ENCODE data around the gene CFAP65. TPM values are rescaled to one million over a fixed set of nuclear protein-coding genes. Genes with fewer than 3 reads are reported as not detected.

The CFAP65 gene
- total RNA-seq, 1 experiment from 2014 or later = 0.33 TPM

GRCh38 chr2:218959141-218959731 lies 82.1 kb downstream of the CFAP65 start, which contains the start of gene CDK5R2:
Gene CDK5R2 (plus strand): TSS chr2:218959666. CDS start chr2:218959821, 155 bp downstream.
- ATAC-seq = peak; percentile 97
- Histone ChIP-seq H3K36me3 (ENCODE audit: control insufficient read depth, insufficient read depth, low read length) (no peaks in the 10 kb centered on the region), H3K9me3 (ENCODE audit: control insufficient read depth, insufficient read depth, low read depth, low read length) (no peaks in the 10 kb centered on the region), H3K27me3 (ENCODE audit: control insufficient read depth, insufficient read depth, low read length) (no peaks in the 10 kb centered on the region; the same call in 1 of the 2 replicates), H3K4me3 (ENCODE audit: low read depth in 2 of 2, low read length in 2 of 2) (peak within 1 kb of the TSS; percentile 62 to 65), H3K4me1 (ENCODE audit: control insufficient read depth, insufficient read depth, low read length) (0 out of 2 replicates have a peak, but pooled peaks cover 4% of the 10 kb centered on the region), H3K27ac (ENCODE audit: low read length) (peak within 1 kb of the TSS; percentile 73)
- peak; percentile 46 for DNase-seq (ENCODE audit: low read depth, low spot score)
- no TSS peak for BruUV-seq (replicated peaks)
- ChIA-PET CTCF (interaction anchor here (0.5 to 1.2 kb wide), 5 partner anchors 21 to 160 kb away, joined by 3 to 8 read pairs (median 5); no protein-coding TSS in a partner anchor), POLR2A (no interaction called here)
- TF ChIP-seq CTCF (IDR thresholded peaks at IDR 0.05) = no peak
- in situ Hi-C loops (cut with HindIII; ENCODE audit: low pct_unique_long_range_greater_than_20kb, low sequenced_read_pairs) (no loop called here), intact Hi-C loops (cut with micrococcal nuclease; ENCODE audit: unreplicated experiment) (no loop called here)

GRCh38 chr2:218958276-218958675 lies 83.0 kb downstream of the CFAP65 start:
- BruUV-seq (replicated peaks) = no TSS peak
- H3K27ac ChIP-seq (ENCODE audit: low read length) = no peak overlapping the region
- in situ Hi-C loops (cut with HindIII; ENCODE audit: low pct_unique_long_range_greater_than_20kb, low sequenced_read_pairs) = no loop called here
- no peak for DNase-seq (ENCODE audit: low read depth, low spot score)
- intact Hi-C loops (cut with micrococcal nuclease; ENCODE audit: unreplicated experiment) = no loop called here
- ATAC-seq = no peak
- ChIA-PET CTCF (interaction anchor here (1.2 kb wide), 1 partner anchor 44 kb away, joined by 4 read pairs; no protein-coding TSS in a partner anchor), POLR2A (no interaction called here)
- H3K36me3 ChIP-seq (ENCODE audit: control insufficient read depth, insufficient read depth, low read length) = no peaks in the 10 kb centered on the region
- H3K27me3 ChIP-seq (ENCODE audit: control insufficient read depth, insufficient read depth, low read length) = no peaks in the 10 kb centered on the region; the same call in 1 of the 2 replicates
- H3K4me3 ChIP-seq (ENCODE audit: low read depth in 2 of 2, low read length in 2 of 2) = no peak overlapping the region
- H3K4me1 ChIP-seq (ENCODE audit: control insufficient read depth, insufficient read depth, low read length) = 0 out of 2 replicates have a peak, but pooled peaks cover 4% of the 10 kb centered on the region
- TF ChIP-seq SIN3A (IDR thresholded peaks at IDR 0.05; ENCODE audit: borderline replicate concordance, insufficient read depth, low read depth, low read length) = no peak
- no peak for TF ChIP-seq REST (IDR thresholded peaks at IDR 0.05; ENCODE audit: insufficient read depth in 1 of 2, low read depth in 2 of 2, low read length in 1 of 2)
- no peak for TF ChIP-seq TCF7L2 (IDR thresholded peaks at IDR 0.05; ENCODE audit: low read depth, low read length)
- TF ChIP-seq POLR2AphosphoS5 (IDR thresholded peaks at IDR 0.05; ENCODE audit: low read depth, low read length) = no peak
- no peak for TF ChIP-seq CTCF (IDR thresholded peaks at IDR 0.05)
- H3K9me3 ChIP-seq (ENCODE audit: control insufficient read depth, insufficient read depth, low read depth, low read length) = no peaks in the 10 kb centered on the region

Measured in Panc1 (cell line).